HepG2 (cell line): ENCODE data around the gene SLC39A2. TPM values are rescaled to one million over a fixed set of nuclear protein-coding genes. Genes with fewer than 3 reads are reported as not detected.
"Not testable (repeated sequence)": the region's sequence is repeated elsewhere in the genome, so short reads cannot be mapped to it uniquely, and the experiment has no call there.

Source experiments
- ATAC-seq: fragments of 200-7000 bp; cut with Tn5 transposase; 3 replicates; pipeline ENCODE4 v1.9.1; 2020; ENCODE audit warnings: mild to moderate bottlenecking, moderate library complexity
- BruUV-seq: library from RNA; stranded (reverse); fragments of 400-500 nt; replicated peaks from 2 replicates; lab custom pipeline; 2021; lab: Mats Ljungman, UMichigan
- CTCF ChIA-PET: fragments of 300-600 bp; formaldehyde crosslinking; extraction: SDS; loops from one replicate; lab custom pipeline; 2021; ENCODE audit warnings: low total read pairs, inconsistent platforms, low intra/inter-chr PET ratio; lab: Yijun Ruan, JAX
- POLR2A ChIA-PET: fragments of 350-600 bp; sonication (Branson Sonifier 250); formaldehyde crosslinking; loops from one replicate; lab custom pipeline; 2020; ENCODE audit warnings: antibody characterized with exemption, inconsistent platforms; lab: Yijun Ruan, JAX
- DNase-seq: peaks from one replicate; pipeline ENCODE4 v3.0.0-alpha.2; 2015; ENCODE audit warnings: low spot score
- FAIRE-seq: peaks from 3 replicates; lab custom pipeline; 2011; peaks lifted over from hg19 to GRCh38; lab: Jason Lieb, UNC
- H2AFZ ChIP-seq: one replicate; pipeline ENCODE4 v1.6.1; 2011; ENCODE audit warnings: low read length, inconsistent platforms
- H3K27ac ChIP-seq: fragments of 300-600 bp; 3 replicates; pipeline ENCODE4 v1.8.0; 2011; ENCODE audit warnings: mixed run types, mild to moderate bottlenecking, mixed read lengths, low read length, inconsistent platforms; ENCODE audit not compliant: insufficient read depth; ENCODE audit errors: extremely low read length
- H3K27me3 ChIP-seq, 2 experiments: fragments of 200-600 bp in 1 of 2; 2 replicates in 1 of 2; 3 replicates in 1 of 2; pipeline versions ENCODE4 v1.6.0 to v1.8.0; 2011; ENCODE audit warnings: low read length in 2 of 2, mild to moderate bottlenecking in 2 of 2, moderate library complexity in 2 of 2, inconsistent platforms in 1 of 2; ENCODE audit not compliant: insufficient read depth in 2 of 2, control insufficient read depth in 1 of 2
- H3K36me3 ChIP-seq, 2 experiments: fragments of 200-600 bp in 1 of 2; replicated peaks in 1 of 2; 2 replicates in 1 of 2; 3 replicates in 1 of 2; pipeline versions ENCODE4 v1.5.1 to v1.8.0; 2011; ENCODE audit warnings: low read length in 2 of 2, inconsistent platforms in 1 of 2; ENCODE audit not compliant: insufficient read depth in 2 of 2, control insufficient read depth in 1 of 2
- H3K4me1 ChIP-seq: 2 replicates; pipeline ENCODE4 v1.5.1; 2012; ENCODE audit warnings: low read length, inconsistent platforms; ENCODE audit not compliant: insufficient read depth
- H3K4me2 ChIP-seq: 2 replicates; pipeline ENCODE4 v1.6.0; 2011; ENCODE audit warnings: low read depth, low read length, inconsistent platforms
- H3K4me3 ChIP-seq, 3 experiments: fragments of 200-600 bp in 1 of 3; sonication (generic), shearing (Covaris generic) in 1 of 3; replicated peaks in 1 of 3; 2 replicates each; pipeline ENCODE4 v1.5.1; 2011 to 2016; ENCODE audit warnings: low read length in 3 of 3, inconsistent platforms in 2 of 3, low read depth in 2 of 3, mild to moderate bottlenecking in 2 of 3, control low read depth in 1 of 3, mixed read lengths in 1 of 3; ENCODE audit not compliant: insufficient read depth in 1 of 3
- H3K79me2 ChIP-seq: one replicate; pipeline ENCODE4 v1.6.1; 2011; ENCODE audit warnings: low read length, inconsistent platforms; ENCODE audit not compliant: insufficient read depth
- H3K9ac ChIP-seq: 2 replicates; pipeline ENCODE4 v1.6.0; 2011; ENCODE audit warnings: mild to moderate bottlenecking, low read depth, low read length, inconsistent platforms; ENCODE audit not compliant: insufficient read depth
- H3K9me3 ChIP-seq: 2 replicates; pipeline ENCODE4 v1.5.1; 2012; ENCODE audit warnings: mild to moderate bottlenecking, low read length
- H4K20me1 ChIP-seq: 2 replicates; pipeline ENCODE4 v1.6.0; 2011; ENCODE audit warnings: inconsistent platforms, mild to moderate bottlenecking, low read length, moderate library complexity; ENCODE audit not compliant: insufficient read depth
- FOSL2 ChIP-seq: sonication (generic); formaldehyde crosslinking; IDR thresholded peaks from 2 replicates; pipeline ENCODE4 v1.4.0; 2020; ENCODE audit warnings: missing genetic modification reagents
- ZFP36L1 ChIP-seq: sonication (generic); formaldehyde crosslinking; IDR thresholded peaks from 2 replicates; pipeline ENCODE4 v1.8.0; 2022; ENCODE audit warnings: mild to moderate bottlenecking, missing genetic modification reagents, moderate library complexity
- ZNF382 ChIP-seq: sonication (generic); formaldehyde crosslinking; IDR thresholded peaks from 2 replicates; pipeline ENCODE4 v1.5.0; 2020; ENCODE audit warnings: missing genetic modification reagents, mild to moderate bottlenecking, borderline replicate concordance
- ZNF749 ChIP-seq: sonication (generic); formaldehyde crosslinking; IDR thresholded peaks from 2 replicates; pipeline ENCODE4 v1.8.0; 2022; ENCODE audit warnings: mild to moderate bottlenecking, missing genetic modification reagents, moderate library complexity, borderline replicate concordance
- WGBS: methylation state at CpG from one replicate; pipeline ENCODE4 v1.1.6; 2017; ENCODE audit warnings: low lambda C conversion rate; 5-methylcytosine and 5-hydroxymethylcytosine counted together
- in situ Hi-C: cut with HindIII; loops from 2 replicates; pipeline ENCODE4 v1.10.0; 2017; ENCODE audit warnings: low pct_unique_long_range_greater_than_20kb; ENCODE audit not compliant: extremely low pct_ligation_motif_present
- intact Hi-C: fragments of 100-400 bp; cut with micrococcal nuclease; formaldehyde crosslinking; loops from one replicate; pipeline ENCODE4 v1.10.0; 2022; ENCODE audit not compliant: unreplicated experiment
- polyA plus RNA-seq, 8 experiments: library from polyadenylated mRNA; depleted of rRNA in 3 of 8; stranded (reverse) in 7 of 8; unstranded in 1 of 8; fragments of >200 nt; fragmentation: Illumina TruSeq in 4 of 8; extraction: Trizol in 4 of 8; gene quantifications; 2 replicates each; pipeline versions ENCODE4 v1.2.1 to v1.2.3, GENCODE V29; 2011 to 2016; ENCODE audit warnings: low read depth in 4 of 8, missing spikeins in 1 of 8, mixed read lengths in 1 of 8; ENCODE audit not compliant: insufficient read depth in 1 of 8
- total RNA-seq, 5 experiments: library from RNA; depleted of rRNA; stranded (reverse); fragments of >200 nt; fragmentation: Illumina TruSeq; extraction: Trizol; gene quantifications; 2 replicates each; pipeline ENCODE4 v1.2.3, GENCODE V29; 2016; ENCODE audit warnings: low read depth in 1 of 5
- TF ChIP-seq, protein P1 (sequence below): IDR thresholded peaks from 2 replicates; pipeline ENCODE4 v1.6.1; 2016; ENCODE audit warnings: missing compliant biosample characterization, missing genetic modification reagents, borderline replicate concordance

SLC39A2 gene
- total and polyA plus RNA-seq, 2 of the 13 experiments (the other 11 are each of a cell fraction or from before 2014, with no cell fraction given), result 0.08 to 0.11 TPM

DNA sequence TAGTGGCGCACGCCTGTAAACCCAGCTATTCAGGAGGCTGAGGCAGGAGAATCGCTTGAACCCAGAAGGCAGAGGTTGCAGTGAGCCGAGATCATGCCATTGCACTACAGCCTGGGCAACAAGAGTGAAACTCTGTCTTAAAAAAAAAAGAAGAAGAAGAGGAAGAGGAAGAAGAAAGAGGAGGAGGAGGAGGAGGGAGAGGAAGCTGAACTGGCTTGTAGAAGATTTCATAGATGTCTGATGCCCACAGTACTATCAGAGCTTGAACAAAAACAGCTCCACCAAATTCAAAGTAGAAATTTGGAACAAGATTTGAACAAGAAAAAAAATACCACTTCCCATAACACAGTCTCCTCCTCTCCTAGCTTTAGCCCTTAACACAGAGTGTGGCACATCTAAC is 13.4 kb upstream of the SLC39A2 start:
- not testable (repeated sequence) for H3K36me3 ChIP-seq
- WGBS, result 78% methylated on average over 4 of the region's 4 CpGs

DNA sequence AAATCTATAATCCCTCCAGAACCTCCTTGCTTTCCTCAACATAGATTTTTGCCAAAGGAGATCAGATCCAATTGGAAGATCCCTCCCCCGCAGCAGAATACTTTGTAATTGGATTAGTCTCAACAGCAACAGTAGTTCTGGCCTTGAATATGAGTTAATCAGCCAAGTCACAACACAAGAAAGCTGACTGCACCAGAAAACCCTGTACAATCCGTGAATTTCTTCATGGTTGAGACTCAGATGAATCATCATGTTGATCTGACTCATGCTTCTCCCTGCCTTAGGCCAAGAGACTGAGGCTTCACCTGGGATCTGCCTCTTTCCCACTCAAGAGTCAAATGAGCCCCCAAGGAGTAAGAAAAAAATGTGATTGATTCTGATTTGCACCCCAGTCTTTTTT is 12.3 kb upstream of the SLC39A2 start:
- Histone ChIP-seq H3K4me2 (no peak overlapping the region), H2AFZ (no peak overlapping the region), H3K27ac (no peak overlapping the region), H3K4me3 (no peak overlapping the region), H3K4me1 (peaks cover 22% of the 10 kb centered on the region), H3K9me3 (no peaks in the 10 kb centered on the region), H3K27me3 (peaks cover 0 to 7% of the 10 kb centered on the region in 2 experiments; a peak in 2 of 5 replicates), H4K20me1 (0 out of 2 replicates have a peak, but pooled peaks cover 3% of the 10 kb centered on the region), H3K36me3 (peaks cover 0 to 2% of the 10 kb centered on the region in 2 experiments; a peak in 1 of 5 replicates), H3K79me2 (peaks cover 13% of the 10 kb centered on the region), H3K9ac (no peak overlapping the region)
- BruUV-seq, result no TSS peak
- peak; percentile 30 for DNase-seq
- peak; percentile 79 for TF ChIP-seq FOSL2 (CRISPR knock-in tag)
- TF ChIP-seq ZNF749 (CRISPR knock-in tag), result no peak
- no peak for TF ChIP-seq ZFP36L1 (CRISPR knock-in tag)
- TF ChIP-seq, protein P1, sequence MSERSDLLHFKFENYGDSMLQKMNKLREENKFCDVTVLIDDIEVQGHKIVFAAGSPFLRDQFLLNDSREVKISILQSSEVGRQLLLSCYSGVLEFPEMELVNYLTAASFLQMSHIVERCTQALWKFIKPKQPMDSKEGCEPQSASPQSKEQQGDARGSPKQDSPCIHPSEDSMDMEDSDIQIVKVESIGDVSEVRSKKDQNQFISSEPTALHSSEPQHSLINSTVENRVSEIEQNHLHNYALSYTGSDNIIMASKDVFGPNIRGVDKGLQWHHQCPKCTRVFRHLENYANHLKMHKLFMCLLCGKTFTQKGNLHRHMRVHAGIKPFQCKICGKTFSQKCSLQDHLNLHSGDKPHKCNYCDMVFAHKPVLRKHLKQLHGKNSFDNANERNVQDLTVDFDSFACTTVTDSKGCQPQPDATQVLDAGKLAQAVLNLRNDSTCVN, result no peak
- 0 out of 2 replicates have a peak, but pooled peaks have one; percentile 14 for TF ChIP-seq ZNF382 (CRISPR knock-in tag)
- intact Hi-C loops (no loop called here), in situ Hi-C loops (loop anchor here (25.0 kb wide), 1 partner anchor 650 kb away; the partner anchor contains the start of genes CCNB1IP1 and PARP2)
- no peak for FAIRE-seq
- 39% methylated on average over 2 of the region's 2 CpGs for WGBS
- ChIA-PET CTCF (no interaction called here), POLR2A (no interaction called here)
- no peak for ATAC-seq

More for the DNA sequence above, 13.4 kb upstream of the SLC39A2 start:
- DNase-seq, H3K27me3 ChIP-seq, CTCF ChIA-PET, H3K9me3 ChIP-seq, POLR2A ChIA-PET, intact Hi-C loops, H4K20me1 ChIP-seq, H3K4me2 ChIP-seq, FAIRE-seq, H3K4me3 ChIP-seq, ATAC-seq, H2AFZ ChIP-seq, BruUV-seq, H3K9ac ChIP-seq, H3K79me2 ChIP-seq, H3K27ac ChIP-seq: not testable (repeated sequence)
- in situ Hi-C loops, result loop anchor here (25.0 kb wide), 1 partner anchor 648 kb away; the partner anchor contains the start of genes CCNB1IP1 and PARP2
- peaks cover 11% of the 10 kb centered on the region for H3K4me1 ChIP-seq
